H9 (cell line): ENCODE data around the gene CST6. TPM values are rescaled to one million over a fixed set of nuclear protein-coding genes. Genes with fewer than 3 reads are reported as not detected.
A peak's percentile ranks its signal among the peaks of the same experiment; 100 is the strongest.

ENCODE experiments used
- DNase-seq: peaks from one replicate; pipeline ENCODE4 v3.0.0-alpha.2; 2017
- H2AFZ ChIP-seq: one replicate; pipeline ENCODE4 v1.6.1; 2013; ENCODE audit warnings: mild to moderate bottlenecking, low read length, control low read depth, moderate library complexity
- H2AK5ac ChIP-seq: 2 replicates; pipeline ENCODE4 v1.6.1; 2013; ENCODE audit warnings: low read length, control low read depth, mixed read lengths; ENCODE audit not compliant: insufficient read length
- H2BK120ac ChIP-seq: one replicate; pipeline ENCODE4 v1.6.1; 2013; ENCODE audit warnings: low read depth, mild to moderate bottlenecking, low read length, control low read depth, inconsistent platforms; ENCODE audit not compliant: poor library complexity, severe bottlenecking
- H2BK12ac ChIP-seq: 2 replicates; pipeline ENCODE4 v1.6.1; 2013; ENCODE audit warnings: low read length, control low read depth, mixed read lengths, low read depth; ENCODE audit not compliant: insufficient read length
- H2BK15ac ChIP-seq: 2 replicates; pipeline ENCODE4 v1.6.1; 2013; ENCODE audit warnings: low read depth, low read length, control low read depth
- H2BK20ac ChIP-seq: one replicate; pipeline ENCODE4 v1.6.1; 2013; ENCODE audit warnings: low read depth, mild to moderate bottlenecking, low read length, control low read depth, inconsistent platforms; ENCODE audit not compliant: poor library complexity, severe bottlenecking
- H2BK5ac ChIP-seq: 2 replicates; pipeline ENCODE4 v1.6.1; 2013; ENCODE audit warnings: low read length, control low read depth, mixed read lengths; ENCODE audit not compliant: insufficient read length
- H3K14ac ChIP-seq: 2 replicates; pipeline ENCODE4 v1.6.1; 2013; ENCODE audit warnings: low read length, control low read depth; ENCODE audit not compliant: insufficient read depth
- H3K18ac ChIP-seq: 2 replicates; pipeline ENCODE4 v1.6.1; 2013; ENCODE audit warnings: low read depth, mild to moderate bottlenecking, mixed read lengths, low read length, control low read depth; ENCODE audit not compliant: insufficient read length
- H3K23ac ChIP-seq: 2 replicates; pipeline ENCODE4 v1.6.1; 2013; ENCODE audit warnings: low read length, control low read depth, mixed read lengths, low read depth; ENCODE audit not compliant: insufficient read length
- H3K23me2 ChIP-seq: 2 replicates; pipeline ENCODE4 v1.6.1; 2013; ENCODE audit warnings: low read depth, mild to moderate bottlenecking, mixed read lengths, low read length, control low read depth; ENCODE audit not compliant: insufficient read length, poor library complexity, severe bottlenecking
- H3K27ac ChIP-seq: 2 replicates; pipeline ENCODE4 v1.5.1; 2013; ENCODE audit warnings: low read length, control low read depth, mixed read lengths, low read depth; ENCODE audit not compliant: insufficient read length
- H3K27me3 ChIP-seq: 2 replicates; pipeline ENCODE4 v1.6.1; 2013; ENCODE audit warnings: low read length, control low read depth, inconsistent platforms; ENCODE audit not compliant: insufficient read depth
- H3K4ac ChIP-seq: 2 replicates; pipeline ENCODE4 v1.6.1; 2013; ENCODE audit warnings: low read depth, mild to moderate bottlenecking, control low read depth, inconsistent platforms, low read length, moderate library complexity
- H3K4me1 ChIP-seq: 2 replicates; pipeline ENCODE4 v1.6.1; 2013; ENCODE audit warnings: low read length, control low read depth, inconsistent platforms; ENCODE audit not compliant: insufficient read depth
- H3K4me2 ChIP-seq: 2 replicates; pipeline ENCODE4 v1.6.1; 2013; ENCODE audit warnings: low read length, control low read depth, mixed read lengths; ENCODE audit not compliant: insufficient read length, insufficient read depth
- H3K56ac ChIP-seq: 2 replicates; pipeline ENCODE4 v1.6.1; 2013; ENCODE audit warnings: low read depth, mild to moderate bottlenecking, mixed read lengths, low read length, control low read depth; ENCODE audit not compliant: insufficient read length
- H3K79me1 ChIP-seq: 2 replicates; pipeline ENCODE4 v1.6.1; 2013; ENCODE audit warnings: low read depth, mild to moderate bottlenecking, moderate library complexity, low read length, control low read depth, inconsistent platforms; ENCODE audit not compliant: insufficient read depth, poor library complexity, severe bottlenecking
- H3K79me2 ChIP-seq: 2 replicates; pipeline ENCODE4 v1.6.1; 2013; ENCODE audit warnings: low read length, control low read depth, inconsistent platforms; ENCODE audit not compliant: insufficient read depth
- H3K9ac ChIP-seq: 2 replicates; pipeline ENCODE4 v1.6.1; 2013; ENCODE audit warnings: low read length, control low read depth, mixed read lengths; ENCODE audit not compliant: insufficient read length; ENCODE audit errors: extremely low read depth
- H3K9me3 ChIP-seq: one replicate; pipeline ENCODE4 v1.6.1; 2013; ENCODE audit warnings: low read depth, low read length, inconsistent platforms; ENCODE audit not compliant: control insufficient read depth
- H3T11ph ChIP-seq: one replicate; pipeline ENCODE4 v1.6.1; 2013; ENCODE audit warnings: mild to moderate bottlenecking, low read length, control low read depth, inconsistent platforms
- H4K20me1 ChIP-seq: one replicate; pipeline ENCODE4 v1.6.1; 2013; ENCODE audit not compliant: control insufficient read depth, insufficient read length, insufficient read depth
- H4K5ac ChIP-seq: 2 replicates; pipeline ENCODE4 v1.6.1; 2013; ENCODE audit warnings: low read depth, mild to moderate bottlenecking, mixed read lengths, low read length, control low read depth; ENCODE audit not compliant: insufficient read length
- H4K8ac ChIP-seq: replicated peaks from 2 replicates; pipeline ENCODE4 v1.6.1; 2013; ENCODE audit warnings: low read length, control low read depth, mixed read lengths, low read depth; ENCODE audit not compliant: insufficient read length
- H4K91ac ChIP-seq: 2 replicates; pipeline ENCODE4 v1.6.1; 2013; ENCODE audit warnings: low read depth, mild to moderate bottlenecking, moderate library complexity, mixed read lengths, low read length, control low read depth; ENCODE audit not compliant: insufficient read length
- H3K27ac Mint-ChIP-seq, 3 experiments: 2 replicates in 2 of 3; 3 replicates in 1 of 3; pipeline ENCODE4 v1.8.0; 2020 to 2021; ENCODE audit warnings: mixed read lengths in 3 of 3, mild to moderate bottlenecking in 1 of 3, moderate library complexity in 1 of 3
- H3K27me3 Mint-ChIP-seq: 2 replicates; pipeline ENCODE4 v1.8.0; 2021; ENCODE audit warnings: low read depth, mild to moderate bottlenecking, moderate library complexity, mixed read lengths
- H3K36me3 Mint-ChIP-seq, 3 experiments: 2 replicates in 2 of 3; 3 replicates in 1 of 3; pipeline ENCODE4 v1.8.0; 2020 to 2021; ENCODE audit warnings: low read depth in 3 of 3, mixed read lengths in 3 of 3; ENCODE audit not compliant: insufficient read depth in 1 of 3
- H3K4me1 Mint-ChIP-seq, 2 experiments: 2 replicates each; pipeline ENCODE4 v1.8.0; 2020; ENCODE audit warnings: mixed read lengths in 2 of 2
- H3K4me3 Mint-ChIP-seq, 2 experiments: 2 replicates in 1 of 2; 3 replicates in 1 of 2; pipeline ENCODE4 v1.8.0; 2020 to 2021; ENCODE audit warnings: mild to moderate bottlenecking in 2 of 2, mixed read lengths in 2 of 2, moderate library complexity in 1 of 2
- H3K9me3 Mint-ChIP-seq, 2 experiments: 2 replicates in 1 of 2; 3 replicates in 1 of 2; pipeline ENCODE4 v1.8.0; 2020; ENCODE audit warnings: mild to moderate bottlenecking in 2 of 2, mixed read lengths in 2 of 2, moderate library complexity in 1 of 2
- WGBS: extraction: QIAGEN DNeasy Blood & Tissue Kit; methylation state at CpG from one replicate; pipeline ENCODE4 v1.1.7; 2013; ENCODE audit warnings: missing lambda C conversion rate, low lambda C conversion rate, mixed read lengths; ENCODE audit not compliant: insufficient read length; ENCODE audit errors: extremely low coverage; 5-methylcytosine and 5-hydroxymethylcytosine counted together
- total RNA-seq: library from RNA; stranded (reverse); gene quantifications from 2 replicates; pipeline ENCODE4 v1.2.1, GENCODE V29; 2021
- TF ChIP-seq, protein P1 (sequence below): fragments of 200-600 bp; sonication (generic); conservative IDR thresholded peaks from 3 replicates; pipeline ENCODE4 v1.8.0; 2021; ENCODE audit warnings: antibody characterized with exemption, mild to moderate bottlenecking

Gene CST6
- total RNA-seq, 1 experiment from 2014 or later, result not detected

DNA sequence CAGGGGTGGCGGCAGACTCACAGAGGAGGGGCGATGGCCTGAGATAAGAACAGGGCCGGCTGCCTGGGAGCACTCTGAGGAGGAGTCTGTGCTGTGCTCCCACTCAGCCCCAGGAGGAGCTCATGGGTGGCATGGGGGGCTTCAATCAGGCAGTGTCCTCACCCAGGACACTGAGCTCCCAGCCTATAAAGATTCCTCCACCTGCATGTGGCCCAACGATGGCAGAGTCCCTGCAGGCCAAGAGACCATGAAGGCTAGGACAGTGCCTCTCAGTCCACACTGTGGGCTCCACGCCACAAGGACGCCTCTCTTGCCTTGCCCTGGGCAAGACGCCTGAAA is 1.9 kb downstream of the CST6 start:
- Mint-ChIP-seq H3K4me1 (peaks cover 0 to 9% of the 10 kb centered on the region in 2 experiments; a peak in 3 of 4 replicates), H3K4me3 (no peak overlapping the region), H3K36me3 (no peaks in the 10 kb centered on the region), H3K27me3 (no peaks in the 10 kb centered on the region; the same call in 1 of the 2 replicates), H3K27ac (peak overlapping the region in 1 of 3 experiments; percentile 62; a peak in 1 of 7 replicates), H3K9me3 (no peaks in the 10 kb centered on the region)
- no peak for DNase-seq
- no CpG with 5 or more reads among the region's 7 CpGs for WGBS
- H2BK15ac ChIP-seq, result no peak overlapping the region
- no peak overlapping the region for H4K91ac ChIP-seq
- no peaks in the 10 kb centered on the region for H3K9me3 ChIP-seq
- H2AK5ac ChIP-seq, result no peak overlapping the region
- no peak overlapping the region for H4K5ac ChIP-seq
- no peak overlapping the region for H4K8ac ChIP-seq
- H4K20me1 ChIP-seq, result no peaks in the 10 kb centered on the region
- H3K23me2 ChIP-seq, result peaks cover 8% of the 10 kb centered on the region
- TF ChIP-seq, protein P1, sequence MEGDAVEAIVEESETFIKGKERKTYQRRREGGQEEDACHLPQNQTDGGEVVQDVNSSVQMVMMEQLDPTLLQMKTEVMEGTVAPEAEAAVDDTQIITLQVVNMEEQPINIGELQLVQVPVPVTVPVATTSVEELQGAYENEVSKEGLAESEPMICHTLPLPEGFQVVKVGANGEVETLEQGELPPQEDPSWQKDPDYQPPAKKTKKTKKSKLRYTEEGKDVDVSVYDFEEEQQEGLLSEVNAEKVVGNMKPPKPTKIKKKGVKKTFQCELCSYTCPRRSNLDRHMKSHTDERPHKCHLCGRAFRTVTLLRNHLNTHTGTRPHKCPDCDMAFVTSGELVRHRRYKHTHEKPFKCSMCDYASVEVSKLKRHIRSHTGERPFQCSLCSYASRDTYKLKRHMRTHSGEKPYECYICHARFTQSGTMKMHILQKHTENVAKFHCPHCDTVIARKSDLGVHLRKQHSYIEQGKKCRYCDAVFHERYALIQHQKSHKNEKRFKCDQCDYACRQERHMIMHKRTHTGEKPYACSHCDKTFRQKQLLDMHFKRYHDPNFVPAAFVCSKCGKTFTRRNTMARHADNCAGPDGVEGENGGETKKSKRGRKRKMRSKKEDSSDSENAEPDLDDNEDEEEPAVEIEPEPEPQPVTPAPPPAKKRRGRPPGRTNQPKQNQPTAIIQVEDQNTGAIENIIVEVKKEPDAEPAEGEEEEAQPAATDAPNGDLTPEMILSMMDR, result no peak
- no peaks in the 10 kb centered on the region for H3K4me1 ChIP-seq
- peaks cover 4% of the 10 kb centered on the region; the same call in 1 of the 2 replicates for H3K27me3 ChIP-seq
- H2BK20ac ChIP-seq, result no peak overlapping the region
- no peak overlapping the region for H3T11ph ChIP-seq
- no peak overlapping the region for H3K4me2 ChIP-seq
- no peak overlapping the region for H3K23ac ChIP-seq
- no peak overlapping the region for H3K56ac ChIP-seq
- no peak overlapping the region for H2BK12ac ChIP-seq
- no peak overlapping the region for H3K18ac ChIP-seq
- H3K14ac ChIP-seq, result no peak overlapping the region
- H3K4ac ChIP-seq, result no peak overlapping the region
- H3K27ac ChIP-seq, result no peak overlapping the region
- H3K79me2 ChIP-seq, result no peaks in the 10 kb centered on the region
- no peaks in the 10 kb centered on the region for H3K79me1 ChIP-seq
- H2BK5ac ChIP-seq, result no peak overlapping the region
- H3K9ac ChIP-seq, result no peak overlapping the region
- H2AFZ ChIP-seq, result no peak overlapping the region
- H2BK120ac ChIP-seq, result no peak overlapping the region
